HG03060 (cell line): ENCODE results near the gene ZNF625.
"Not testable (repeated sequence)": the region's sequence is repeated elsewhere in the genome, so short reads cannot be mapped to it uniquely, and the experiment has no call there.

Source experiments
- ATAC-seq: cut with Tn5 transposase; IDR thresholded peaks from one replicate; pipeline ENCODE4 v1.9.1; 2021; ENCODE audit warnings: low read depth, moderate number of reproducible peaks; ENCODE audit not compliant: unreplicated experiment

The ZNF625 gene

GRCh38 chr19:12139269-12139668 is 17.3 kb downstream of the ZNF625 start:
- ATAC-seq: no peak

GRCh38 chr19:12137221-12137940 is 19.2 kb downstream of the ZNF625 start:
- no peak for ATAC-seq

GRCh38 chr19:12133069-12133468 is 23.5 kb downstream of the ZNF625 start:
- ATAC-seq: no peak

GRCh38 chr19:12126707-12127106 is 29.8 kb downstream of the ZNF625 start:
- no peak for ATAC-seq

GRCh38 chr19:12117201-12117970 is 39.1 kb downstream of the ZNF625 start:
- no peak for ATAC-seq

- ATAC-seq: no peak
Measured at GRCh38 chr19:12113121-12113520, 43.4 kb downstream of the ZNF625 start.

- no peak for ATAC-seq
Measured at GRCh38 chr19:12112701-12113100, 43.8 kb downstream of the ZNF625 start.

GRCh38 chr19:12111943-12112637 is 44.4 kb downstream of the ZNF625 start:
- no peak for ATAC-seq

- no peak for ATAC-seq
Measured at GRCh38 chr19:12111176-12111575, 45.4 kb downstream of the ZNF625 start.

GRCh38 chr19:12103909-12104308 is 52.6 kb downstream of the ZNF625 start:
- ATAC-seq: not testable (repeated sequence)

- ATAC-seq: no peak
Measured at GRCh38 chr19:12098040-12098439, 58.5 kb downstream of the ZNF625 start.

GRCh38 chr19:12095111-12095790 is 61.3 kb downstream of the ZNF625 start:
- ATAC-seq: no peak
